GM19240 (cell line): Measurements from ENCODE around the gene SASH1.

Source experiments
- DNase-seq: peaks from one replicate; pipeline ENCODE4 v3.0.0; 2011; ENCODE audit warnings: low spot score; ENCODE audit not compliant: insufficient read length

Gene SASH1

GRCh38 chr6:148404456-148405054 lies 61.9 kb downstream of the SASH1 start:
- no peak for DNase-seq

- no peak for DNase-seq
Measured at GRCh38 chr6:148405894-148406293, 63.3 kb downstream of the SASH1 start.

GRCh38 chr6:148406579-148407371 lies 64.1 kb downstream of the SASH1 start:
- DNase-seq = no peak

- DNase-seq = no peak
Measured at GRCh38 chr6:148407372-148407771, 64.7 kb downstream of the SASH1 start.

GRCh38 chr6:148413321-148414091 lies 70.9 kb downstream of the SASH1 start:
- no peak for DNase-seq

- no peak for DNase-seq
Measured at GRCh38 chr6:148414092-148414489, 71.5 kb downstream of the SASH1 start.

- no peak for DNase-seq
Measured at GRCh38 chr6:148414836-148415235, 72.2 kb downstream of the SASH1 start.

GRCh38 chr6:148415511-148416260 lies 73.0 kb downstream of the SASH1 start:
- no peak for DNase-seq

GRCh38 chr6:148416330-148416965 lies 73.8 kb downstream of the SASH1 start:
- no peak for DNase-seq

GRCh38 chr6:148417045-148417444 lies 74.4 kb downstream of the SASH1 start:
- no peak for DNase-seq

GRCh38 chr6:148419430-148419829 lies 76.8 kb downstream of the SASH1 start:
- DNase-seq = no peak

- DNase-seq = no peak
Measured at GRCh38 chr6:148422085-148422484, 79.4 kb downstream of the SASH1 start.

- DNase-seq = no peak
Measured at GRCh38 chr6:148423133-148423532, 80.5 kb downstream of the SASH1 start.

- DNase-seq = no peak
Measured at GRCh38 chr6:148423601-148424270, 81.1 kb downstream of the SASH1 start.

- DNase-seq = no peak
Measured at GRCh38 chr6:148425443-148425842, 82.8 kb downstream of the SASH1 start.

- DNase-seq = no peak
Measured at GRCh38 chr6:148426317-148426977, 83.8 kb downstream of the SASH1 start.

- no peak for DNase-seq
Measured at GRCh38 chr6:148427333-148427732, 84.7 kb downstream of the SASH1 start.

- no peak for DNase-seq
Measured at GRCh38 chr6:148429423-148429822, 86.8 kb downstream of the SASH1 start.

- DNase-seq = no peak
Measured at GRCh38 chr6:148430897-148431296, 88.3 kb downstream of the SASH1 start.

- no peak for DNase-seq
Measured at GRCh38 chr6:148431413-148431812, 88.8 kb downstream of the SASH1 start.
